ENCODE measurements around the gene CDC42EP2. TPM values are rescaled to one million over a fixed set of nuclear protein-coding genes. Genes with fewer than 3 reads are reported as not detected.

CDC42EP2 gene
- total RNA-seq, 2 experiments from 2014 or later = 1.4 TPM; not detected in 1

GRCh38 chr11:65355776-65356393, 41.2 kb downstream of the CDC42EP2 start:
- ATAC-seq (no peak), DNase-seq (no peak)
- H3K27me3 Mint-ChIP-seq = peaks cover 15% of the 10 kb centered on the region
- CTCF ChIA-PET = interaction anchor here (0.8 to 3.1 kb wide), 10 partner anchors 23 to 116 kb away, joined by 3 to 16 read pairs (median 4); partner anchors contain the start of gene CDC42EP2
- H3K4me1 Mint-ChIP-seq = peaks cover 21% of the 10 kb centered on the region
- H3K27ac Mint-ChIP-seq = peak overlapping the region; percentile 5
- peak overlapping the region; percentile 85 for H3K4me3 Mint-ChIP-seq
- H3K9me3 Mint-ChIP-seq (ENCODE audit: low read depth) = no peaks in the 10 kb centered on the region
- H3K36me3 Mint-ChIP-seq = peaks cover 8% of the 10 kb centered on the region

- DNase-seq (no peak), ATAC-seq (no peak)
- Mint-ChIP-seq H3K27me3 (peaks cover 15% of the 10 kb centered on the region), H3K36me3 (peaks cover 7% of the 10 kb centered on the region), H3K9me3 (ENCODE audit: low read depth) (no peaks in the 10 kb centered on the region), H3K4me3 (no peak overlapping the region), H3K4me1 (peaks cover 21% of the 10 kb centered on the region), H3K27ac (no peak overlapping the region)
- CTCF ChIA-PET = interaction anchor here (0.8 to 3.1 kb wide), 11 partner anchors 23 to 154 kb away, joined by 3 to 16 read pairs (median 4); partner anchors contain the start of gene CDC42EP2
These were observed 41.8 kb downstream of the CDC42EP2 start for GRCh38 chr11:65356394-65356972.

GRCh38 chr11:65357856-65358356, 43.2 kb downstream of the CDC42EP2 start:
- DNase-seq (no peak), ATAC-seq (no peak)
- Mint-ChIP-seq H3K27me3 (peaks cover 15% of the 10 kb centered on the region), H3K4me1 (peaks cover 30% of the 10 kb centered on the region), H3K4me3 (no peak overlapping the region), H3K27ac (no peak overlapping the region), H3K36me3 (no peaks in the 10 kb centered on the region), H3K9me3 (ENCODE audit: low read depth) (no peaks in the 10 kb centered on the region)
- CTCF ChIA-PET = interaction anchor here (1.0 to 3.1 kb wide), 7 partner anchors 9 to 183 kb away, joined by 3 to 16 read pairs (median 4); partner anchors contain the start of gene CDC42EP2

GRCh38 chr11:65362320-65362931, 47.8 kb downstream of the CDC42EP2 start:
- peaks cover 15% of the 10 kb centered on the region for H3K4me1 Mint-ChIP-seq
- no peak overlapping the region for H3K4me3 Mint-ChIP-seq
- CTCF ChIA-PET = interaction anchor here (0.7 to 1.9 kb wide), 8 partner anchors 9 to 177 kb away, joined by 3 to 5 read pairs (median 3); no protein-coding TSS in a partner anchor
- ATAC-seq (peak; percentile 32), DNase-seq (no peak)
- peaks cover 5% of the 10 kb centered on the region for H3K27me3 Mint-ChIP-seq
- no peaks in the 10 kb centered on the region for H3K36me3 Mint-ChIP-seq
- peak overlapping the region; percentile 74 for H3K27ac Mint-ChIP-seq
- H3K9me3 Mint-ChIP-seq (ENCODE audit: low read depth) = no peaks in the 10 kb centered on the region

- H3K9me3 Mint-ChIP-seq (ENCODE audit: low read depth) = no peaks in the 10 kb centered on the region
- no peak overlapping the region for H3K4me3 Mint-ChIP-seq
- no peak overlapping the region for H3K27ac Mint-ChIP-seq
These were observed 48.3 kb downstream of the CDC42EP2 start for GRCh38 chr11:65362966-65363365.

GRCh38 chr11:65363770-65364169, 49.1 kb downstream of the CDC42EP2 start:
- H3K9me3 Mint-ChIP-seq (ENCODE audit: low read depth) = no peaks in the 10 kb centered on the region
- H3K4me3 Mint-ChIP-seq = no peak overlapping the region
- no peak overlapping the region for H3K27ac Mint-ChIP-seq
- CTCF ChIA-PET = interaction anchor here (1.4 kb wide), 1 partner anchor 10 kb away, joined by 3 read pairs; no protein-coding TSS in a partner anchor
- DNase-seq (no peak), ATAC-seq (no peak)
- H3K36me3 Mint-ChIP-seq = no peaks in the 10 kb centered on the region
- H3K4me1 Mint-ChIP-seq = peaks cover 10% of the 10 kb centered on the region
- H3K27me3 Mint-ChIP-seq = no peaks in the 10 kb centered on the region

More at GRCh38 chr11:65362966-65363365, 48.3 kb downstream of the CDC42EP2 start:
- CTCF ChIA-PET = interaction anchor here (0.7 to 1.4 kb wide), 4 partner anchors 11 to 177 kb away, joined by 3 to 5 read pairs (median 3); no protein-coding TSS in a partner anchor
- peaks cover 14% of the 10 kb centered on the region for H3K4me1 Mint-ChIP-seq
- no peaks in the 10 kb centered on the region for H3K36me3 Mint-ChIP-seq
- ATAC-seq (no peak), DNase-seq (no peak)
- H3K27me3 Mint-ChIP-seq = peaks cover 1% of the 10 kb centered on the region

- ATAC-seq (peak; percentile 78), DNase-seq (no peak)
- Mint-ChIP-seq H3K9me3 (ENCODE audit: low read depth) (no peaks in the 10 kb centered on the region), H3K36me3 (no peaks in the 10 kb centered on the region), H3K4me3 (no peak overlapping the region), H3K27ac (no peak overlapping the region), H3K4me1 (peaks cover 14% of the 10 kb centered on the region), H3K27me3 (no peaks in the 10 kb centered on the region)
- CTCF ChIA-PET = interaction anchor here (1.0 to 5.0 kb wide), 5 partner anchors 13 to 206 kb away, joined by 3 to 27 read pairs (median 6); partner anchors contain the start of gene FAM89B
These were observed 51.7 kb downstream of the CDC42EP2 start for GRCh38 chr11:65366340-65366773.

GRCh38 chr11:65370659-65371049, 56.0 kb downstream of the CDC42EP2 start:
- no peaks in the 10 kb centered on the region for H3K9me3 Mint-ChIP-seq (ENCODE audit: low read depth)
- ATAC-seq (no peak), DNase-seq (no peak)
- H3K27me3 Mint-ChIP-seq = no peaks in the 10 kb centered on the region
- CTCF ChIA-PET = interaction anchor here (1.2 to 5.0 kb wide), 5 partner anchors 10 to 139 kb away, joined by 3 to 27 read pairs (median 3); no protein-coding TSS in a partner anchor
- H3K36me3 Mint-ChIP-seq = no peaks in the 10 kb centered on the region
- no peak overlapping the region for H3K27ac Mint-ChIP-seq
- H3K4me1 Mint-ChIP-seq = peaks cover 4% of the 10 kb centered on the region
- no peak overlapping the region for H3K4me3 Mint-ChIP-seq

Other genes with a start within 250 kb of the CDC42EP2 start
- 100 to 1,000 TPM; 128 to 147 TPM for gene CDCA5, start 230.8 kb upstream of the CDC42EP2 start, total RNA-seq
- 10 to 100 TPM; 28.3 to 32.4 TPM for gene ZFPL1, start 230.6 kb upstream of the CDC42EP2 start, total RNA-seq
- gene VPS51, start 218.7 kb upstream of the CDC42EP2 start, total RNA-seq = 100 to 1,000 TPM; 104 to 116 TPM
- gene TM7SF2, start 203.0 kb upstream of the CDC42EP2 start, total RNA-seq = 10 to 100 TPM; 21.0 to 26.2 TPM
- 10 to 100 TPM; 10.5 to 13.5 TPM for gene ZNHIT2, start 197.2 kb upstream of the CDC42EP2 start, total RNA-seq
- 100 to 1,000 TPM; 899 to 972 TPM for gene FAU, start 192.7 kb upstream of the CDC42EP2 start, total RNA-seq
- 10 to 100 TPM; 42.0 to 61.7 TPM for gene MRPL49, start 192.5 kb upstream of the CDC42EP2 start, total RNA-seq
- gene SYVN1, start 180.3 kb upstream of the CDC42EP2 start, total RNA-seq = 10 to 100 TPM; 34.4 to 35.1 TPM
- not detected for gene SPDYC, start 144.6 kb upstream of the CDC42EP2 start, total RNA-seq
- gene CAPN1, start 132.9 kb upstream of the CDC42EP2 start, total RNA-seq = 100 to 1,000 TPM; 137 to 174 TPM
- gene POLA2, start 52.9 kb upstream of the CDC42EP2 start, total RNA-seq = 10 to 100 TPM; 79.8 to 89.5 TPM
- gene DPF2, start 19.0 kb downstream of the CDC42EP2 start, total RNA-seq = 10 to 100 TPM; 81.4 to 87.2 TPM
- gene TIGD3, start 39.9 kb downstream of the CDC42EP2 start, total RNA-seq = 1 to 10 TPM; 1.1 TPM
- gene SLC25A45, start 67.8 kb downstream of the CDC42EP2 start, total RNA-seq = 10 to 100 TPM; 19.4 to 25.1 TPM
- 10 to 100 TPM; 52.0 to 56.7 TPM for gene FRMD8, start 71.8 kb downstream of the CDC42EP2 start, total RNA-seq
- 100 to 1,000 TPM; 525 to 618 TPM for gene NEAT1, start 107.9 kb downstream of the CDC42EP2 start, total RNA-seq
- 1,000 to 10,000 TPM; 4,026 to 5,234 TPM for gene MALAT1, start 184.2 kb downstream of the CDC42EP2 start, total RNA-seq
- gene SCYL1, start 210.2 kb downstream of the CDC42EP2 start, total RNA-seq = 10 to 100 TPM; 68.0 to 76.7 TPM
- 10 to 100 TPM; 46.2 to 46.8 TPM for gene LTBP3, start 243.5 kb downstream of the CDC42EP2 start, total RNA-seq

Measured in activated CD8-positive, alpha-beta memory T cell treated with anti-CD3 and anti-CD28 coated beads, Interleukin-2, amount 10 ng/mL, durations not matched to agents 7 days and 5 days (primary cell).